ENCODE measurements around the gene C9orf50.

Gene C9orf50

GRCh38 chr9:129631674-129632129 is 10.8 kb upstream of the C9orf50 start:
- DNase-seq, result peak in 2 of 56 donors; percentile 28 to 35

GRCh38 chr9:129630967-129631673 is 10.2 kb upstream of the C9orf50 start:
- peak in 12 of 56 donors; percentile 25 to 67 (median 44) for DNase-seq

- no peak for DNase-seq
Observed at GRCh38 chr9:129629251-129629820, 8.4 kb upstream of the C9orf50 start.

GRCh38 chr9:129628709-129629108 is 7.8 kb upstream of the C9orf50 start:
- no peak for DNase-seq

- DNase-seq, result no peak
Observed at GRCh38 chr9:129627556-129628440, 6.9 kb upstream of the C9orf50 start.

GRCh38 chr9:129626625-129627284 is 5.9 kb upstream of the C9orf50 start:
- DNase-seq, result peak in 1 of 56 donors; percentile 53

- DNase-seq, result peak; percentile 42 to 94 (median 84)
Observed at GRCh38 chr9:129626079-129626624, 5.3 kb upstream of the C9orf50 start, which contains the start of gene NTMT1. TSS of gene NTMT1 (plus strand) at chr9:129626163. CDS start at chr9:129632704, 6,541 bp downstream.

- DNase-seq, result no peak
Observed at GRCh38 chr9:129624947-129625346, 4.0 kb upstream of the C9orf50 start.

GRCh38 chr9:129624168-129624759 is 3.4 kb upstream of the C9orf50 start:
- peak in 23 of 56 donors; percentile 13 to 73 (median 30) for DNase-seq

GRCh38 chr9:129623331-129623730 is 2.4 kb upstream of the C9orf50 start:
- DNase-seq, result no peak

- DNase-seq, result peak in 4 of 56 donors; percentile 26 to 56 (median 38)
Observed at GRCh38 chr9:129619787-129620668, 873 bp downstream of the C9orf50 start.

- peak in 1 of 56 donors; percentile 20 for DNase-seq
Observed at GRCh38 chr9:129617167-129617566, 3.7 kb downstream of the C9orf50 start.

- DNase-seq, result no peak
Observed at GRCh38 chr9:129615407-129616285, 5.3 kb downstream of the C9orf50 start.

GRCh38 chr9:129614932-129615331 is 6.0 kb downstream of the C9orf50 start:
- DNase-seq, result no peak

- peak in 53 of 56 donors; percentile 25 to 96 (median 82) for DNase-seq
Observed at GRCh38 chr9:129613520-129614175, 7.3 kb downstream of the C9orf50 start.

- DNase-seq, result peak in 4 of 56 donors; percentile 38 to 58 (median 48)
Observed at GRCh38 chr9:129612815-129613519, 7.9 kb downstream of the C9orf50 start.

GRCh38 chr9:129612123-129612522 is 8.8 kb downstream of the C9orf50 start:
- DNase-seq, result no peak

All from amygdala (tissue), 56 donors.